Rectal smooth muscle tissue (tissue), 1 donor: ENCODE measurements around the gene KRTAP10-7.

Source experiments
- H3K27ac ChIP-seq: one replicate; pipeline ENCODE4 v1.7.0; 2013; ENCODE audit warnings: low read depth, low read length, inconsistent platforms
- H3K27me3 ChIP-seq: one replicate; pipeline ENCODE4 v1.7.0; 2013; ENCODE audit warnings: low read length; ENCODE audit not compliant: control insufficient read depth, insufficient read depth
- H3K36me3 ChIP-seq: one replicate; pipeline ENCODE4 v1.7.0; 2013; ENCODE audit warnings: low read length; ENCODE audit not compliant: control insufficient read depth, insufficient read depth
- H3K4me1 ChIP-seq: one replicate; pipeline ENCODE4 v1.7.0; 2013; ENCODE audit warnings: low read length; ENCODE audit not compliant: control insufficient read depth, insufficient read depth
- H3K4me3 ChIP-seq: one replicate; pipeline ENCODE4 v1.7.0; 2013; ENCODE audit warnings: low read length
- H3K9ac ChIP-seq: one replicate; pipeline ENCODE4 v1.7.0; 2013; ENCODE audit warnings: low read length

The KRTAP10-7 gene

GRCh38 chr21:44612669-44613229 is 12.4 kb downstream of the KRTAP10-7 start:
- Histone ChIP-seq H3K36me3 (no peaks in the 10 kb centered on the region), H3K4me1 (no peaks in the 10 kb centered on the region), H3K27ac (no peak overlapping the region), H3K4me3 (no peak overlapping the region), H3K9ac (no peak overlapping the region), H3K27me3 (no peaks in the 10 kb centered on the region)

GRCh38 chr21:44613386-44614155 is 13.2 kb downstream of the KRTAP10-7 start:
- no peak overlapping the region for H3K4me3 ChIP-seq
- H3K27me3 ChIP-seq: no peaks in the 10 kb centered on the region
- no peaks in the 10 kb centered on the region for H3K4me1 ChIP-seq
- no peaks in the 10 kb centered on the region for H3K36me3 ChIP-seq
- H3K9ac ChIP-seq: no peak overlapping the region
- no peak overlapping the region for H3K27ac ChIP-seq

GRCh38 chr21:44614161-44614631 is 13.8 kb downstream of the KRTAP10-7 start:
- H3K36me3 ChIP-seq: no peaks in the 10 kb centered on the region
- H3K9ac ChIP-seq: no peak overlapping the region
- H3K27ac ChIP-seq: no peak overlapping the region
- no peaks in the 10 kb centered on the region for H3K4me1 ChIP-seq
- H3K27me3 ChIP-seq: no peaks in the 10 kb centered on the region
- H3K4me3 ChIP-seq: no peak overlapping the region

- H3K36me3 ChIP-seq: no peaks in the 10 kb centered on the region
- H3K4me3 ChIP-seq: no peak overlapping the region
- H3K9ac ChIP-seq: no peak overlapping the region
- no peak overlapping the region for H3K27ac ChIP-seq
- H3K4me1 ChIP-seq: no peaks in the 10 kb centered on the region
- H3K27me3 ChIP-seq: no peaks in the 10 kb centered on the region
Measured at GRCh38 chr21:44614961-44615391, 14.6 kb downstream of the KRTAP10-7 start.

GRCh38 chr21:44615466-44615865 is 15.1 kb downstream of the KRTAP10-7 start:
- H3K36me3 ChIP-seq: no peaks in the 10 kb centered on the region
- no peaks in the 10 kb centered on the region for H3K27me3 ChIP-seq
- no peaks in the 10 kb centered on the region for H3K4me1 ChIP-seq
- no peak overlapping the region for H3K27ac ChIP-seq
- H3K9ac ChIP-seq: no peak overlapping the region
- H3K4me3 ChIP-seq: no peak overlapping the region

- no peaks in the 10 kb centered on the region for H3K4me1 ChIP-seq
- H3K4me3 ChIP-seq: no peak overlapping the region
- no peak overlapping the region for H3K9ac ChIP-seq
- no peak overlapping the region for H3K27ac ChIP-seq
- H3K36me3 ChIP-seq: no peaks in the 10 kb centered on the region
- no peaks in the 10 kb centered on the region for H3K27me3 ChIP-seq
Measured at GRCh38 chr21:44615911-44616590, 15.7 kb downstream of the KRTAP10-7 start.

GRCh38 chr21:44616591-44616926 is 16.2 kb downstream of the KRTAP10-7 start:
- Histone ChIP-seq H3K36me3 (no peaks in the 10 kb centered on the region), H3K9ac (no peak overlapping the region), H3K27ac (no peak overlapping the region), H3K27me3 (no peaks in the 10 kb centered on the region), H3K4me3 (no peak overlapping the region), H3K4me1 (no peaks in the 10 kb centered on the region)

- Histone ChIP-seq H3K27me3 (no peaks in the 10 kb centered on the region), H3K27ac (no peak overlapping the region), H3K36me3 (no peaks in the 10 kb centered on the region), H3K4me1 (no peaks in the 10 kb centered on the region), H3K4me3 (no peak overlapping the region), H3K9ac (no peak overlapping the region)
Measured at GRCh38 chr21:44617071-44617501, 16.7 kb downstream of the KRTAP10-7 start.

- no peaks in the 10 kb centered on the region for H3K36me3 ChIP-seq
- no peak overlapping the region for H3K9ac ChIP-seq
- no peak overlapping the region for H3K4me3 ChIP-seq
- no peaks in the 10 kb centered on the region for H3K27me3 ChIP-seq
- no peak overlapping the region for H3K27ac ChIP-seq
- no peaks in the 10 kb centered on the region for H3K4me1 ChIP-seq
Measured at GRCh38 chr21:44618504-44618903, 18.1 kb downstream of the KRTAP10-7 start.

GRCh38 chr21:44618909-44619308 is 18.5 kb downstream of the KRTAP10-7 start:
- Histone ChIP-seq H3K9ac (no peak overlapping the region), H3K4me1 (no peaks in the 10 kb centered on the region), H3K4me3 (no peak overlapping the region), H3K27me3 (no peaks in the 10 kb centered on the region), H3K27ac (no peak overlapping the region), H3K36me3 (no peaks in the 10 kb centered on the region)

- Histone ChIP-seq H3K4me3 (no peak overlapping the region), H3K27ac (no peak overlapping the region), H3K36me3 (no peaks in the 10 kb centered on the region), H3K27me3 (no peaks in the 10 kb centered on the region), H3K4me1 (no peaks in the 10 kb centered on the region), H3K9ac (no peak overlapping the region)
Measured at GRCh38 chr21:44619886-44620285, 19.5 kb downstream of the KRTAP10-7 start.

GRCh38 chr21:44623575-44623974 is 23.2 kb downstream of the KRTAP10-7 start:
- H3K9ac ChIP-seq: no peak overlapping the region
- H3K4me3 ChIP-seq: no peak overlapping the region
- no peaks in the 10 kb centered on the region for H3K27me3 ChIP-seq
- H3K27ac ChIP-seq: no peak overlapping the region
- H3K4me1 ChIP-seq: no peaks in the 10 kb centered on the region
- no peaks in the 10 kb centered on the region for H3K36me3 ChIP-seq
